Panc1 (cell line): ENCODE measurements around the gene SOWAHD. TPM values are rescaled to one million over a fixed set of nuclear protein-coding genes. Genes with fewer than 3 reads are reported as not detected.
"Not testable (repeated sequence)": the region's sequence is repeated elsewhere in the genome, so short reads cannot be mapped to it uniquely, and the experiment has no call there.

ENCODE experiments used
- ATAC-seq: fragments of 200-7000 bp; cut with Tn5 transposase; 2 replicates; pipeline ENCODE4 v1.9.1; 2020; ENCODE audit warnings: mild to moderate bottlenecking, moderate library complexity
- BruUV-seq: library from RNA; stranded (reverse); fragments of 400-500 nt; replicated peaks from 2 replicates; lab custom pipeline; 2021; lab: Mats Ljungman, UMichigan
- CTCF ChIA-PET: fragments of 300-600 bp; sonication (Branson Sonifier 250); formaldehyde crosslinking; loops from one replicate; lab custom pipeline; 2022; ENCODE audit warnings: antibody characterized with exemption; lab: Charles Lee
- POLR2A ChIA-PET: fragments of 300-600 bp; sonication (Branson Sonifier 250); formaldehyde crosslinking; loops from one replicate; lab custom pipeline; 2022; ENCODE audit warnings: antibody characterized with exemption; lab: Charles Lee
- DNase-seq: peaks from one replicate; pipeline ENCODE4 v3.0.0-alpha.2; 2010; ENCODE audit warnings: low read depth, low spot score
- H3K27ac ChIP-seq: 2 replicates; pipeline ENCODE4 v1.5.1; 2011; ENCODE audit warnings: mild to moderate bottlenecking, low read length, inconsistent platforms
- H3K27me3 ChIP-seq: fragments of 200-500 bp; sonication (Bioruptor generic); 2 replicates; pipeline ENCODE4 v1.6.0; 2014; ENCODE audit warnings: low read length, inconsistent platforms; ENCODE audit not compliant: control insufficient read depth, insufficient read depth
- H3K36me3 ChIP-seq: fragments of 200-500 bp; sonication (Bioruptor generic); 2 replicates; pipeline ENCODE4 v1.5.1; 2014; ENCODE audit warnings: inconsistent platforms, mild to moderate bottlenecking, low read length, moderate library complexity; ENCODE audit not compliant: control insufficient read depth, insufficient read depth
- H3K4me1 ChIP-seq: 2 replicates; pipeline ENCODE4 v1.5.1; 2011; ENCODE audit warnings: inconsistent platforms, mild to moderate bottlenecking, low read length, moderate library complexity; ENCODE audit not compliant: control insufficient read depth, insufficient read depth
- H3K4me3 ChIP-seq, 2 experiments: 2 replicates each; pipeline ENCODE4 v1.5.1; 2011 to 2012; ENCODE audit warnings: low read depth in 2 of 2, low read length in 2 of 2, mild to moderate bottlenecking in 2 of 2, inconsistent platforms in 1 of 2, moderate library complexity in 1 of 2
- H3K9me3 ChIP-seq: fragments of 200-500 bp; sonication (Bioruptor generic); 2 replicates; pipeline ENCODE4 v1.5.1; 2014; ENCODE audit warnings: low read depth, mild to moderate bottlenecking, inconsistent platforms, low read length, moderate library complexity; ENCODE audit not compliant: control insufficient read depth, insufficient read depth
- SIN3A ChIP-seq: IDR thresholded peaks from 2 replicates; pipeline ENCODE4 v1.6.1; 2012; ENCODE audit warnings: low read depth, mild to moderate bottlenecking, low read length, moderate library complexity, borderline replicate concordance; ENCODE audit not compliant: insufficient read depth
- TCF7L2 ChIP-seq: IDR thresholded peaks from 2 replicates; pipeline ENCODE4 v1.6.1; 2011; ENCODE audit warnings: mild to moderate bottlenecking, low read depth, low read length, inconsistent platforms
- in situ Hi-C: cut with HindIII; loops from 2 replicates; pipeline ENCODE4 v1.10.0; 2016; ENCODE audit warnings: low sequenced_read_pairs, low pct_unique_long_range_greater_than_20kb
- intact Hi-C: fragments of 100-400 bp; cut with micrococcal nuclease; formaldehyde crosslinking; loops from one replicate; pipeline ENCODE4 v1.10.0; 2022; ENCODE audit not compliant: unreplicated experiment
- total RNA-seq: library from RNA; stranded (reverse); gene quantifications from one replicate; pipeline ENCODE4 v1.2.1, GENCODE V29; 2021; ENCODE audit not compliant: unreplicated experiment
- TF ChIP-seq, protein P1 (sequence below), 2 experiments: IDR thresholded peaks; 2 replicates each; pipeline ENCODE4 v1.6.1; 2011 to 2012; ENCODE audit warnings: low read depth in 2 of 2, control low read depth in 1 of 2, low read length in 1 of 2, mild to moderate bottlenecking in 1 of 2, moderate library complexity in 1 of 2; ENCODE audit not compliant: insufficient read depth in 1 of 2

SOWAHD gene
- total RNA-seq, 1 experiment from 2014 or later = 1.1 TPM

GRCh38 chrX:119802546-119802945 lies 44.2 kb downstream of the SOWAHD start:
- ChIA-PET POLR2A (no interaction called here), CTCF (no interaction called here)
- no peaks in the 10 kb centered on the region for H3K27me3 ChIP-seq
- BruUV-seq = no TSS peak
- in situ Hi-C loops (no loop called here), intact Hi-C loops (no loop called here)
- H3K27ac ChIP-seq = no peak overlapping the region
- H3K4me1 ChIP-seq = no peaks in the 10 kb centered on the region
- DNase-seq (no peak), ATAC-seq (no peak)
- no peaks in the 10 kb centered on the region for H3K9me3 ChIP-seq
- H3K36me3 ChIP-seq = no peaks in the 10 kb centered on the region
- no peak overlapping the region for H3K4me3 ChIP-seq
- TF ChIP-seq SIN3A (no peak), TCF7L2 (no peak)

- BruUV-seq, intact Hi-C loops, H3K36me3 ChIP-seq, in situ Hi-C loops, H3K27me3 ChIP-seq, DNase-seq, ATAC-seq, H3K4me3 ChIP-seq, POLR2A ChIA-PET, H3K9me3 ChIP-seq, H3K4me1 ChIP-seq, CTCF ChIA-PET, H3K27ac ChIP-seq: not testable (repeated sequence)
Observed at GRCh38 chrX:119808461-119808860, 50.1 kb downstream of the SOWAHD start.

GRCh38 chrX:119809185-119809666 lies 50.8 kb downstream of the SOWAHD start:
- ATAC-seq (no peak), DNase-seq (no peak)
- no peaks in the 10 kb centered on the region for H3K27me3 ChIP-seq
- H3K27ac ChIP-seq = no peak overlapping the region
- intact Hi-C loops = no loop called here
- ChIA-PET CTCF (no interaction called here), POLR2A (no interaction called here)
- H3K4me1 ChIP-seq = no peaks in the 10 kb centered on the region
- in situ Hi-C loops = no loop called here
- H3K4me3 ChIP-seq = no peak overlapping the region
- BruUV-seq = no TSS peak
- H3K36me3 ChIP-seq = no peaks in the 10 kb centered on the region
- TF ChIP-seq, protein P1, sequence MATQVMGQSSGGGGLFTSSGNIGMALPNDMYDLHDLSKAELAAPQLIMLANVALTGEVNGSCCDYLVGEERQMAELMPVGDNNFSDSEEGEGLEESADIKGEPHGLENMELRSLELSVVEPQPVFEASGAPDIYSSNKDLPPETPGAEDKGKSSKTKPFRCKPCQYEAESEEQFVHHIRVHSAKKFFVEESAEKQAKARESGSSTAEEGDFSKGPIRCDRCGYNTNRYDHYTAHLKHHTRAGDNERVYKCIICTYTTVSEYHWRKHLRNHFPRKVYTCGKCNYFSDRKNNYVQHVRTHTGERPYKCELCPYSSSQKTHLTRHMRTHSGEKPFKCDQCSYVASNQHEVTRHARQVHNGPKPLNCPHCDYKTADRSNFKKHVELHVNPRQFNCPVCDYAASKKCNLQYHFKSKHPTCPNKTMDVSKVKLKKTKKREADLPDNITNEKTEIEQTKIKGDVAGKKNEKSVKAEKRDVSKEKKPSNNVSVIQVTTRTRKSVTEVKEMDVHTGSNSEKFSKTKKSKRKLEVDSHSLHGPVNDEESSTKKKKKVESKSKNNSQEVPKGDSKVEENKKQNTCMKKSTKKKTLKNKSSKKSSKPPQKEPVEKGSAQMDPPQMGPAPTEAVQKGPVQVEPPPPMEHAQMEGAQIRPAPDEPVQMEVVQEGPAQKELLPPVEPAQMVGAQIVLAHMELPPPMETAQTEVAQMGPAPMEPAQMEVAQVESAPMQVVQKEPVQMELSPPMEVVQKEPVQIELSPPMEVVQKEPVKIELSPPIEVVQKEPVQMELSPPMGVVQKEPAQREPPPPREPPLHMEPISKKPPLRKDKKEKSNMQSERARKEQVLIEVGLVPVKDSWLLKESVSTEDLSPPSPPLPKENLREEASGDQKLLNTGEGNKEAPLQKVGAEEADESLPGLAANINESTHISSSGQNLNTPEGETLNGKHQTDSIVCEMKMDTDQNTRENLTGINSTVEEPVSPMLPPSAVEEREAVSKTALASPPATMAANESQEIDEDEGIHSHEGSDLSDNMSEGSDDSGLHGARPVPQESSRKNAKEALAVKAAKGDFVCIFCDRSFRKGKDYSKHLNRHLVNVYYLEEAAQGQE (IDR thresholded peaks at IDR 0.05; ENCODE audit: insufficient read depth in 1 of 2, low read depth in 2 of 2, low read length in 1 of 2) = no peak
- no peaks in the 10 kb centered on the region for H3K9me3 ChIP-seq

Other genes with a start within 250 kb of the SOWAHD start
- 42.2 TPM for gene STEEP1, start 193.2 kb upstream of the SOWAHD start, total RNA-seq
- gene UBE2A, start 184.0 kb upstream of the SOWAHD start, total RNA-seq = 110 TPM
- 25.5 TPM for gene NKRF, start 152.2 kb upstream of the SOWAHD start, total RNA-seq
- 31.2 TPM for gene SEPTIN6, start 65.4 kb upstream of the SOWAHD start, total RNA-seq
- gene RPL39, start 33.0 kb downstream of the SOWAHD start, total RNA-seq = 1,882 TPM
- 27.8 TPM for gene UPF3B, start 94.4 kb downstream of the SOWAHD start, total RNA-seq
- gene RNF113A, start 113.1 kb downstream of the SOWAHD start, total RNA-seq = 23.4 TPM
- 252 TPM for gene NDUFA1, start 113.2 kb downstream of the SOWAHD start, total RNA-seq
- gene AKAP14, start 137.3 kb downstream of the SOWAHD start, total RNA-seq = 0.28 TPM
- 13.6 TPM for gene NKAP, start 185.2 kb downstream of the SOWAHD start, total RNA-seq